ENCODE results near the gene LIX1L. TPM values are rescaled to one million over a fixed set of nuclear protein-coding genes. Genes with fewer than 3 reads are reported as not detected.

LIX1L gene
- total RNA-seq, 4 donors from 2014 or later = 30.8 to 57.1 (median 41.5) TPM

GRCh38 chr1:145906954-145907753, 50.7 kb downstream of the LIX1L start:
- Histone ChIP-seq H3K9me3 (no peaks in the 10 kb centered on the region), H3K27me3 (no peaks in the 10 kb centered on the region), H3K4me1 (peaks cover 0 to 15% (median 2%) of the 10 kb centered on the region in 4 donors), H3K27ac (no peak overlapping the region), H3K36me3 (peaks cover 0 to 30% (median 0%) of the 10 kb centered on the region in 3 donors), H3K4me3 (no peak overlapping the region)
- TF ChIP-seq EP300 (IDR thresholded peaks at IDR 0.05) (no peak), POLR2A (IDR thresholded peaks at IDR 0.05) (no peak), CTCF (IDR thresholded peaks at IDR 0.05) (no peak)
- DNase-seq (ENCODE audit: low spot score in 2 of 2) = no peak
- WGBS, 2 donors = 68 to 76% methylated on average over 10 of the region's 10 CpGs

GRCh38 chr1:145901312-145902021, 56.4 kb downstream of the LIX1L start:
- H3K36me3 ChIP-seq = peaks cover 0 to 58% (median 0%) of the 10 kb centered on the region in 3 donors
- no peak for TF ChIP-seq EP300 (IDR thresholded peaks at IDR 0.05)
- TF ChIP-seq CTCF (IDR thresholded peaks at IDR 0.05) = no peak
- no peak for TF ChIP-seq POLR2A (IDR thresholded peaks at IDR 0.05)
- WGBS, 2 donors = 85 to 88% methylated on average over 12 of the region's 12 CpGs

GRCh38 chr1:145898756-145899155, 59.1 kb downstream of the LIX1L start:
- Histone ChIP-seq H3K27me3 (no peaks in the 10 kb centered on the region), H3K4me3 (no peak overlapping the region), H3K36me3 (peaks cover 0 to 54% (median 0%) of the 10 kb centered on the region in 3 donors), H3K27ac (no peak overlapping the region), H3K4me1 (no peaks in the 10 kb centered on the region), H3K9me3 (no peaks in the 10 kb centered on the region)
- 60 to 66% methylated on average over 5 of the region's 5 CpGs for WGBS, 2 donors
- no peak for TF ChIP-seq CTCF (IDR thresholded peaks at IDR 0.05)
- no peak for TF ChIP-seq POLR2A (IDR thresholded peaks at IDR 0.05)
- no peak for TF ChIP-seq EP300 (IDR thresholded peaks at IDR 0.05)
- no peak for DNase-seq (ENCODE audit: low spot score in 2 of 2)

More at GRCh38 chr1:145901312-145902021, 56.4 kb downstream of the LIX1L start:
- Histone ChIP-seq H3K27ac (no peak overlapping the region), H3K9me3 (no peaks in the 10 kb centered on the region), H3K27me3 (no peaks in the 10 kb centered on the region), H3K4me3 (no peak overlapping the region), H3K4me1 (no peaks in the 10 kb centered on the region)
- no peak for DNase-seq (ENCODE audit: low spot score in 2 of 2)

GRCh38 chr1:145897969-145898368, 59.8 kb downstream of the LIX1L start:
- 75 to 83% methylated on average over 1 of the region's 1 CpG for WGBS, 2 donors
- no peak for DNase-seq (ENCODE audit: low spot score in 2 of 2)
- peaks cover 0 to 52% (median 0%) of the 10 kb centered on the region in 3 donors for H3K36me3 ChIP-seq

More at GRCh38 chr1:145897969-145898368, 59.8 kb downstream of the LIX1L start:
- Histone ChIP-seq H3K4me3 (no peak overlapping the region), H3K27ac (no peak overlapping the region), H3K27me3 (no peaks in the 10 kb centered on the region), H3K4me1 (peaks cover 0 to 5% (median 2%) of the 10 kb centered on the region in 4 donors), H3K9me3 (no peaks in the 10 kb centered on the region)
- TF ChIP-seq POLR2A (IDR thresholded peaks at IDR 0.05) (no peak), EP300 (IDR thresholded peaks at IDR 0.05) (no peak), CTCF (IDR thresholded peaks at IDR 0.05) (no peak)
